ENCODE data around the gene CNIH1.

- TF ChIP-seq CTCF (IDR thresholded peaks at IDR 0.05) (no peak), POLR2A (IDR thresholded peaks at IDR 0.05) (no peak), EP300 (IDR thresholded peaks at IDR 0.05) (no peak)
These were observed 15.5 kb downstream of the CNIH1 start for GRCh38 chr14:54425537-54426274.

Data from tibial nerve (tissue), 4 donors.